ENCODE measurements around the gene PALLD.
A peak's percentile ranks its signal among the peaks of the same experiment; 100 is the strongest.

The PALLD gene

GRCh38 chr4:168586926-168587325 lies 90.1 kb downstream of the PALLD start:
- TF ChIP-seq, protein P1, sequence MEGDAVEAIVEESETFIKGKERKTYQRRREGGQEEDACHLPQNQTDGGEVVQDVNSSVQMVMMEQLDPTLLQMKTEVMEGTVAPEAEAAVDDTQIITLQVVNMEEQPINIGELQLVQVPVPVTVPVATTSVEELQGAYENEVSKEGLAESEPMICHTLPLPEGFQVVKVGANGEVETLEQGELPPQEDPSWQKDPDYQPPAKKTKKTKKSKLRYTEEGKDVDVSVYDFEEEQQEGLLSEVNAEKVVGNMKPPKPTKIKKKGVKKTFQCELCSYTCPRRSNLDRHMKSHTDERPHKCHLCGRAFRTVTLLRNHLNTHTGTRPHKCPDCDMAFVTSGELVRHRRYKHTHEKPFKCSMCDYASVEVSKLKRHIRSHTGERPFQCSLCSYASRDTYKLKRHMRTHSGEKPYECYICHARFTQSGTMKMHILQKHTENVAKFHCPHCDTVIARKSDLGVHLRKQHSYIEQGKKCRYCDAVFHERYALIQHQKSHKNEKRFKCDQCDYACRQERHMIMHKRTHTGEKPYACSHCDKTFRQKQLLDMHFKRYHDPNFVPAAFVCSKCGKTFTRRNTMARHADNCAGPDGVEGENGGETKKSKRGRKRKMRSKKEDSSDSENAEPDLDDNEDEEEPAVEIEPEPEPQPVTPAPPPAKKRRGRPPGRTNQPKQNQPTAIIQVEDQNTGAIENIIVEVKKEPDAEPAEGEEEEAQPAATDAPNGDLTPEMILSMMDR (conservative IDR thresholded peaks at IDR 0.05; ENCODE audit: low read depth, low read length): no peak
- DNase-seq (ENCODE audit: low read depth): no peak
- no peak overlapping the region for H3K4me3 ChIP-seq (ENCODE audit: low read depth, low read length)

DNA sequence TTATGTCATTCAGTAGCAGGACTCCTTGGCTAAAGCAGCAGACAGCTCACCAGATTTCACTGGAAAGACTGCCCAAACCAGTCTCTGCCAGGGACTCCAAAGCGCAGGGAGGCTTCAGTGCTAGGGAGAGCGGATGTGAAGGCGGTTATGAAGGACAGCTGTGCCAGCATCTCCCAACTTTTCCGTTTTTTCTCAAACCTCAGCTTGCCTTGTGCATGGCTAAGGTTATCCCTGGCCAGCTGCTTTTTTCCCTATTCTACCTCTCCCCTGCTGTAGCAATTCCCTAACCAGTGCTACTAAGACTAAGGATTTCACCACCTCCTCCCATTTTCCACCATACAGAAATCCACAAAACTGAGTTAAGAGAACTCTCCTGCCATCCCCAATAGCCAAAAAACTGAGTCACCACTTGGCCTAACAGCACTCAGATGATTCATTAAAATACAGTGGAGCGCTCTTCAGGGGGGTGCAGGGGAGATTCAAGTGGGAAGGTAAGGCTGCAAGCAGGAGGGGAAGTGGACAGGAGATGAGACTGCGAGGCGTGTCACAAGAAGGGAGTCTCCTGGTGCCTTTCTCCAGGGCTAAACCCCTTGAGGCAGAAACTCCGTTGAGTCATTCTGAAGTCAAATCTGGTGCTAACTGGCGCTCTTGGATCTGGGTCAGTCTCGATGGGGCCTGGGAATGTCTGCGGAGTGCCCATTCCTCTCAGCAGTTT lies 90.7 kb downstream of the PALLD start:
- peak; percentile 69 for DNase-seq (ENCODE audit: low read depth)
- no peak overlapping the region for H3K4me3 ChIP-seq (ENCODE audit: low read depth, low read length)
- TF ChIP-seq, protein P1 (conservative IDR thresholded peaks at IDR 0.05; ENCODE audit: low read depth, low read length): no peak

DNA sequence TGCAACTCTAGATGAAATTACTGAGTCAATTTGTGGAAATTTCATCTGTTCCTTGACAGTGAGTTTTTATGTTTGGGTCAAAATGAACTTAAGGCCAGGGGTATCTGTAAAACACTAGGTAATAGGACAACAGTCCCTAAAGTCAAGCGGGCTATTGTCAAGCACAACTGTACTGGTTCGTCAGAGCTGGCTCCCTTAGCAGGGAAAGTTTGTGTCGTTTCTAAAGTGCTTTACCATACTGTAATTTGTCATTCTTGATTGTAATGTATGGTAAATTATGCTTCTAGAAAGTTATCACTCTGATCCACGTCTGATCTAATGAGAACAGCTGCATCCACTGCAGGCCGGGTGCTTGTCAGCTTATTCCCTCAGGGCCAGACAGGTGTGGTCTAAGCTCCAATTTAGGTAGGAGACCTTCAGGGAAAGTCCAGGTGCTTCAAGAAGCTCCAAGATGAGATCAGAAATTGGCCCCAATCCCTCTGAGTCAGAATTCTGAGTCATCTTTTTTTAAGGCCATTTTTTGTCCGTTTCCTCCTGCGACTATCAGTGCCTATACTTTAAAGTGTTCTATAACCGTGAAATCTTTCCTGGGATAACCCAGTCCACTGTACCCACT lies 92.2 kb downstream of the PALLD start:
- TF ChIP-seq, protein P1 (conservative IDR thresholded peaks at IDR 0.05; ENCODE audit: low read depth, low read length): no peak
- peak; percentile 77 for DNase-seq (ENCODE audit: low read depth)
- H3K4me3 ChIP-seq (ENCODE audit: low read depth, low read length): no peak overlapping the region

DNA sequence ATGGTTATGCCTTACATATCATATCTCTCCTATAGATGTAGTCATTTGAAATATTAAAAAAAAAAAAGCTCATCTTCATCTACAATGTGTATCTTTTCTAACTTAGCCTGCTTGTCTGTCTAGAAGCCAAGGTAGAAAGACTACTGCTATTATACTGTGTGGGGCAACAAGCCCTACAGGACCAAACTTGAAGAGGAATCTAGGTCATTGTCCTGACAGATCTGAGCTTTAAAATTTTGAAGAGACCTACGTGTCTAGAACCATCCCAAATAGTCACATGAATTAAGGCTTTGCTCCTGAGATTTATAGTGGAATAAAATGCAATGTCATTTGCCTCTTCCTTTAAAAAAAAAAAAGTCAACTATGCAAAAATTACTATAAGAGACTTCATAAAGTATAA lies 95.8 kb downstream of the PALLD start:
- H3K4me3 ChIP-seq (ENCODE audit: low read depth, low read length): no peak overlapping the region
- TF ChIP-seq, protein P1 (conservative IDR thresholded peaks at IDR 0.05; ENCODE audit: low read depth, low read length): no peak
- no peak for DNase-seq (ENCODE audit: low read depth)

DNA sequence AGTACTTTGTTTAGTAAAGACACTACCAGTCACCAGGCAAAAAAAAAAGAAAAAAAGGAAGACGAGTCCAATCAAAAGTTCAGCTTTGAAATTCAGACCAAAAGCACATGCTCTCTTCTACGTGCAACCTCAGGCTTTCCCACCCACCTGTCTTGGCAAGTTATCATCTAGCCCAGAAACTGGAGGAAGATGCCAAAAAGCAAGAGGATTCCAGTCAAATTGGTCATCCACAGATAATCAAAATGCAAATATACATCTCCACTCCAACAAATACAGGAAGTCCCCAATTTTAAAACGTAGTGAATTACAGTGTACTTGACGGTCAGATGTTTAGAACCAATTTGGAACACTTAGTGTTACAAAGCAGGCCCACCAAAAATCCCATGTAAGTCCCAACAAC lies 96.5 kb downstream of the PALLD start:
- TF ChIP-seq, protein P1 (conservative IDR thresholded peaks at IDR 0.05; ENCODE audit: low read depth, low read length): no peak
- peak; percentile 34 for DNase-seq (ENCODE audit: low read depth)
- H3K4me3 ChIP-seq (ENCODE audit: low read depth, low read length): no peak overlapping the region

DNA sequence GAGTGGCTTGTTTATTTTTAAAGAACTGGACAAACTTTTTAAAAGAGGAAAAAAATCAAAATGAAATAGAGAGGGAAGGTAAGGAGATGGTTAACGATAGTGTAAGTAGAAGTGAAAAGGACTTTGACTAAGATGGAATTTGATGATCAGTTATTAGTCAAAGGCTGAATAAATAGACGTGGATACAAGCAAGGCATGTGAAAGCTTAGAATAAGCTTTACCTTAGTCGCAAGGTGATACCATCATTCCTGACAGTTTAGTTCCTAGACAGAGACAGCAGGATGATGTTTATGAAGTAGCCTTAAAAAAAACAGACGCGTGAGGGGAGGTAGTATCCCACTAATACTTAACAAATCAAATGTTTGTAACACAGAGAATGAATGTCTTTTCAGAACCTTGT lies 97.3 kb downstream of the PALLD start:
- H3K4me3 ChIP-seq (ENCODE audit: low read depth, low read length): no peak overlapping the region
- no peak for DNase-seq (ENCODE audit: low read depth)
- TF ChIP-seq, protein P1 (conservative IDR thresholded peaks at IDR 0.05; ENCODE audit: low read depth, low read length): no peak

DNA sequence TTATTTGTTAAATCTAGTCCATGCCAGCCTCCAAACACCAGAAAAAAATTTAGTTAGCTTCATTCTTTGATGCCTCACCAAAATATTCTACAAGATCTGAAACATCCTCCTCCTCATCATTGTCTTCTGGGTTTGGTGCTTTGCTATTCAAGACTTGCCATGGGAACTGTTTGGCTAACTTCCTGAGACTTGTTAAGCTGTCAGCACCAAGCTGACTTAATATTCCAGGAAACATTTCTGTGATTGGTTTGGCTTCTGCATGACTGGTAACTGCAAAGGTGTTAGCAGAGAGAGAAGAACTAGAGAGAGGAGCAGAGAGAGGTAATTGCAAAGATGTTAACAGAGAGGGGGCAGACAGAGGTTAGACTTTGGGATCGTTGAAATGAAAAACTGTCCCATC lies 101.3 kb downstream of the PALLD start:
- TF ChIP-seq, protein P1 (conservative IDR thresholded peaks at IDR 0.05; ENCODE audit: low read depth, low read length): no peak
- DNase-seq (ENCODE audit: low read depth): peak; percentile 83
- no peak overlapping the region for H3K4me3 ChIP-seq (ENCODE audit: low read depth, low read length)

Data from choroid plexus epithelial cell (primary cell).